Mononuclear cell (primary cell): ENCODE data around the gene ZNF586. TPM values are rescaled to one million over a fixed set of nuclear protein-coding genes. Genes with fewer than 3 reads are reported as not detected.
"Not testable (repeated sequence)": the region's sequence is repeated elsewhere in the genome, so short reads cannot be mapped to it uniquely, and the experiment has no call there.

Experiments
- H3K27me3 ChIP-seq: 2 replicates; pipeline ENCODE4 v1.6.0; 2011; ENCODE audit warnings: low read length, control low read depth; ENCODE audit not compliant: insufficient read depth
- H3K4me1 ChIP-seq: 2 replicates; pipeline ENCODE4 v1.5.1; 2011; ENCODE audit warnings: mild to moderate bottlenecking, low read length, control low read depth; ENCODE audit not compliant: insufficient read depth
- H3K4me3 ChIP-seq: 2 replicates; pipeline ENCODE4 v1.5.1; 2011; ENCODE audit warnings: mild to moderate bottlenecking, low read length, moderate library complexity
- H3K9me3 ChIP-seq: 2 replicates; pipeline ENCODE4 v1.5.1; 2011; ENCODE audit warnings: low read depth, mild to moderate bottlenecking, control low read depth, low read length
- total RNA-seq: library from RNA; depleted of rRNA; stranded (reverse); fragments of >200 nt; gene quantifications from one replicate; pipeline ENCODE4 v1.2.3, GENCODE V29; 2012

Gene ZNF586
- 56.8 TPM for total RNA-seq

GRCh38 chr19:57769345-57770131 is at the start of gene ZNF586:
ZNF586 (plus strand) TSS chr19:57769676; CDS start chr19:57769843, 167 bp downstream.
- Histone ChIP-seq H3K9me3 (peaks cover 6% of the 10 kb centered on the region), H3K27me3 (no peaks in the 10 kb centered on the region), H3K4me3 (peak within 1 kb of the TSS; percentile 68), H3K4me1 (peaks cover 28% of the 10 kb centered on the region)

GRCh38 chr19:57719901-57720519 is 49.5 kb upstream of the ZNF586 start:
- H3K4me1 ChIP-seq = no peaks in the 10 kb centered on the region
- no peak overlapping the region for H3K4me3 ChIP-seq
- no peaks in the 10 kb centered on the region for H3K27me3 ChIP-seq
- peaks cover 54% of the 10 kb centered on the region for H3K9me3 ChIP-seq

- Histone ChIP-seq H3K4me3 (no peak overlapping the region), H3K9me3 (peaks cover 54% of the 10 kb centered on the region)
These were observed 48.6 kb upstream of the ZNF586 start for GRCh38 chr19:57720878-57721277.

DNA sequence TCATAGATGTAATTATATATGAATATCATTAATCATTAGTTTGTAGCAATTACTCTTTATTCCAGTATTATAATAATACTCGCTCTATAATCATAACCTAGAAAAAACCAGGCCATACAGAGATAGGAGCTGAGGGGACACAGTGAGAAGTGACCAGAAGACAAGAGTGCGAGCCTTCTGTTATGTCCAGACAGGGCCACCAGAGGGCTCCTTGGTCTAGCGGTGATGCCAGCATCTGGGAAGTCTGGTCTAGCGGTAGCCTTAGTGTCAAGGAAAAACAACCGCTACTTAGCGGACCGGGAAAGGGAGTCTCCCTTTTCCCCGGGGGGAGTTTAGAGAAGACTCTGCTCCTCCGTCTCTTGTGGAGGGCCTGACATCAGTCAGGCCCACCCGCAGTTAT is 31.2 kb upstream of the ZNF586 start:
- H3K4me3 ChIP-seq, H3K9me3 ChIP-seq, H3K4me1 ChIP-seq, H3K27me3 ChIP-seq: not testable (repeated sequence)

More at GRCh38 chr19:57720878-57721277, 48.6 kb upstream of the ZNF586 start:
- Histone ChIP-seq H3K27me3 (no peaks in the 10 kb centered on the region), H3K4me1 (no peaks in the 10 kb centered on the region)

DNA sequence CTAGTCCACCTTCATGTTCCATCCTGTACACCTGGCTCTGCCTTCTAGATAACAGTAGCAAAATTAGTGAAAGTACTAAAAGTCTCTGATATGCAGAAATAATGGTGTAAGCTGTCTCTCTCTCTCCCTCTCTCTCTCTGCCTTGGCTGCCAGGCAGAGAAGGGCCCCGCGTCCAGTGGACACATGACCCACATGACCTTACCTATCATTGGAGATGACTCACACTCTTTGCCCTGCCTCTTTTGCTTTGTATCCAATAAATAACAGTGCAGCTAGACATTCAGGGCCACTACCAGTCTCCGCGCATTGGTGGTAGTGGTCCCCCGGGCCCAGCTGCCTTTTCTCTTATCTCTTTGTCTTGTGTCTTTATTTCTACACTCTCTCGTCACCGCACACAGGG is 30.7 kb upstream of the ZNF586 start:
- H3K4me1 ChIP-seq, H3K9me3 ChIP-seq, H3K27me3 ChIP-seq: not testable (repeated sequence)

DNA sequence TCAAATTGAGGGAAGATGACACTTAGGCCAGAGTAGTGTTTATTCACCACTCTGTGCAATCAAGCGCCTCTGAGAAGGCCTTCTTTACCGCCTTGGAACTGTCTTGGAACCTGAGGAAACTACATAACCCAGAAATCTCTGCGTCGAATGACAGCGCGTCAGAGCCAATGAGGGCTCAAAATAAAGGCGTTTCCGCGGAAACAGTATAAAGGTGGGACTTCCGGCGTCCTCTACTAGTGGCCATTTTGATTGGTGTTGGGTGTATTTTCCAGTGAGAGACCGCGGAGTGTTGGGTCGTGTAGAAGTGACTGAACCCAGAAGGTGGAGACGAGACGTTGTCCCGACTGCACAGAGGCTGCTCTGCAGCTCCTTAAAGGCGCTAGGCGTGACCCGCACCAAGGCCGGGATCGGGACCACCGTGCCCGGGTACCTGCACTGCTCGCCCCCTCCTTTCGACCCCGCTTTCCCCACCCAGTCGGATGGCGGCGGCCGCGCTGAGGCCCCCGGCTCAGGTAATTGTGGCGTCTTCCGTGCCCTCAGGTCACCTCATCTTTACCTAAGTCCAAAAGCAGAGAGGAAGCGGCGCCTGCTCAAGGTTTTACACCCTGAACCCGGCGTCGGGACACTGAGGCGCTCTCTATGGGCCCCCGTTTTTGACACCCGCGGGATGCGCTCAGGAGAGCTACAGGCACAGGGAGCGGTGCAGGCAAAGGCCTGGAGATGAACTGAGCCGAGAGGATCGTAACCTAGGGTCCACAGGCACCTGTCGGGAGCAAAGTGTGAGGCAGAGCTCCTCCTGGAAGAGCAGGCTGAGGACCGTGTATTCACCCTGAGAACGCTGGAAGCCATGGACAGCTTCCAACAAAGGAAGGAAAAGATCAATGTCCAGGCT is 22.6 kb upstream of the ZNF586 start, which contains the start of gene ZNF776:
Gene ZNF776, plus strand, starts transcription at position 236 of the 892 bp plus-strand sequence. Its CDS starts 244 bp downstream, at position 480.
- H3K27me3 ChIP-seq = no peaks in the 10 kb centered on the region
- H3K4me3 ChIP-seq = peak within 1 kb of the TSS; percentile 78
- peaks cover 17% of the 10 kb centered on the region for H3K4me1 ChIP-seq
- peaks cover 18% of the 10 kb centered on the region for H3K9me3 ChIP-seq

More for the DNA sequence above, 30.7 kb upstream of the ZNF586 start:
- H3K4me3 ChIP-seq = not testable (repeated sequence)

- Histone ChIP-seq H3K4me3 (peak overlapping the region; percentile 78), H3K27me3 (no peaks in the 10 kb centered on the region), H3K9me3 (peaks cover 23% of the 10 kb centered on the region), H3K4me1 (peaks cover 17% of the 10 kb centered on the region)
These were observed 22.0 kb upstream of the ZNF586 start for GRCh38 chr19:57747472-57747807.

DNA sequence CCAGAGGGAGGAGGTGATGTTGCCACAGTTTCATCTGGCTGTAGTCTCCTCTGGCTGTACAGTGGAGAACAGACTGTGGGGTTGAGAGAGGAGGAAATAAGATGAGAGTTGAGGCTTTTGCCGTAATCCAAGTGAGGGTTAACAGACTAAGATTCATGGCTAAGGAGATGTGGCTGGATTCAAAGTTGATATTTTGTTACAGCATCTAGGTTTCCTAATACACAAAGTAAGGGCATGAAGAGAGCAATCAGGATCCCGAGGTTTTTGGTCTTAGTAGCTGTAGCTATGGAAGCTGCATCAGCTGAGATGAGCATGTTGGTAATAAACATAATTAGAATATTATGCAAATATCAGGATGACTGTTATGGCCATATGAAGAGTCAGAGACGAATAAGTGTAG is 21.4 kb upstream of the ZNF586 start:
- Histone ChIP-seq H3K9me3 (peaks cover 29% of the 10 kb centered on the region), H3K27me3 (no peaks in the 10 kb centered on the region), H3K4me1 (peaks cover 17% of the 10 kb centered on the region), H3K4me3 (no peak overlapping the region)

DNA sequence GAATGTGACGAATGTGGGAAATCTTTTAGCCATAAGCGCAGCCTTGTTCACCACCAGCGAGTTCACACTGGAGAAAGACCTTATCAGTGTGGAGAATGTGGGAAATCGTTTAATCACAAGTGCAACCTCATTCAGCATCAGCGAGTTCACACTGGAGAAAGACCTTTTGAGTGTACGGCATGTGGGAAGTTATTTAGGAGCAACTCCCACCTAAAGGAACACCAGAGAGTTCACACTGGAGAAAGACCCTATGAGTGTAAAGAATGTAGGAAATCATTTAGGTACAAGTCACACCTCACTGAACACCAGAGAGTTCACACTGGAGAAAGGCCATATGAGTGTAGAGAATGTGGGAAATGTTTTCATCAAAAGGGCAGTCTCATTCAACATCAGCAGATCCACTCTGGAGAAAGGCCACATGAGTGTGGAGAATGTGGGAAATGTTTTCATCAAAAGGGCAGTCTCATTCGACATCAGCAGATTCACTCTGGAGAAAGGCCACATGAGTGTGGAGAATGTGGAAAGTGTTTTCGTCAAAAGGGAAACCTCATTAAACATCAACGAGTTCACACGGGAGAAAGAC is 15.3 kb upstream of the ZNF586 start:
- H3K9me3 ChIP-seq = peaks cover 74% of the 10 kb centered on the region
- H3K4me3 ChIP-seq = no peak overlapping the region
- no peaks in the 10 kb centered on the region for H3K27me3 ChIP-seq
- H3K4me1 ChIP-seq = no peaks in the 10 kb centered on the region

DNA sequence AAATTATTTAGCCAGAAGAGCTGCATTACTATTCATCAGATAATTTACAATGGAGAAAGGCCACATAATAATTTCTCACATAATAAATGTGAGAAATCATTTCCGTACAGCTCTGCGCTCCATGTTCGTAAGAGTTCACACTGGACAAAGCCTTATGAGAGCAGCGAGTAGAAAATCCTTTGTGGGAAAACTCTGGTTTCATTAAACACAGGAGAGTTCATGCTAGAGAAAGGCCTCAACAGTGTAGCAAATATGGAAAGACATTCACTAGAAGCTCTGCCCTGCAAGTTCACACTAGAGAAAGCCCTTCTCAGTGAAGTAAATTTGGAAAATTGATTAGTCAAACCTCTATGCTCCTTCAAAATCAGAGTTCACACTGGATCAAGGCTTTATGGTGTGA is 14.4 kb upstream of the ZNF586 start:
- Histone ChIP-seq H3K9me3 (peaks cover 65% of the 10 kb centered on the region), H3K27me3 (no peaks in the 10 kb centered on the region), H3K4me1 (no peaks in the 10 kb centered on the region), H3K4me3 (no peak overlapping the region)

DNA sequence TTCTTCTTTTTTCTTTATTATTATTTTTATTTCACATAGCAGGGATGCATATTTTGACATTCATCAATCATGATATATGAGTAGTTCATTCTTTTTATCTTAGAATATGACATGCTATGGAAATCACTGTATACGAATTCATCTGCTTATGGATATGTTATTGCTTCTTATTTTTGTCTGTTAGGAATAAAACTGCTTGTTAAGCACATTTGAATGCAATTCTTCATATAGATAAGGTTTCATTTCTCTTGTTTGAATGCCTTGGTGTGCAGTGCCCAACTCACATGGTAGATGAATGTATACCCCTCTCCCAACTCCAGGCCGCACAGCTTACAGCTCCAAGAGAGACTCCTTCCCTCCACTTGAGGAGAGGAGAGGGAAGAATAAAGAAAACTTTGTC is 11.5 kb upstream of the ZNF586 start:
- no peak overlapping the region for H3K4me3 ChIP-seq
- no peaks in the 10 kb centered on the region for H3K27me3 ChIP-seq
- no peaks in the 10 kb centered on the region for H3K4me1 ChIP-seq
- H3K9me3 ChIP-seq = peaks cover 54% of the 10 kb centered on the region

GRCh38 chr19:57759096-57759495 is 10.4 kb upstream of the ZNF586 start:
- Histone ChIP-seq H3K9me3 (peaks cover 43% of the 10 kb centered on the region), H3K4me3 (no peak overlapping the region), H3K27me3 (no peaks in the 10 kb centered on the region), H3K4me1 (no peaks in the 10 kb centered on the region)

DNA sequence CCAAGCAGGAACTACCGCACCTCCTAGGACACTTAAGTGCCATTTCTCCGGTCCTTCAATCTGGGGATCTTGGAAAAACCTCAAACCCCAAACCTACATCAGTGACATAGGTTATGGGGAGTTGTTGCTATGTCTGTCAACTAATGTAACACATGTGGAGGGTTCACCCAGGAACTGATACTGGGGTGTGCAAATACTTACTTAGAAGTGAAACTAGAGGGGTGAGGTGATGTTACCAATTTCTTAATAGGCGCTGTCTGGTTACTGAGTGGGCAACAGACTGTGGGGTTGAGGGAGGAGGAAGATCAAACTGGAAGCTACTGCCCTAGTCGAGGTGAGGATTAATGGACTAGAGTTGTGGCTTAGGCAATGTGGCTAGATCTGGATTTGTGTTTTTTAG is 1.9 kb downstream of the ZNF586 start:
- Histone ChIP-seq H3K27me3 (no peaks in the 10 kb centered on the region), H3K4me1 (peaks cover 28% of the 10 kb centered on the region), H3K4me3 (no peak overlapping the region), H3K9me3 (peaks cover 13% of the 10 kb centered on the region)

GRCh38 chr19:57773488-57773887 is 4.0 kb downstream of the ZNF586 start:
- Histone ChIP-seq H3K4me1 (peaks cover 28% of the 10 kb centered on the region), H3K4me3 (no peak overlapping the region), H3K9me3 (peaks cover 29% of the 10 kb centered on the region), H3K27me3 (no peaks in the 10 kb centered on the region)
